PC-3 (cell line): ENCODE results near the gene CLMP.

ENCODE experiments used
- EZH2 ChIP-seq: fragments of 300-600 bp; sonication (generic); IDR thresholded peaks from one replicate; pipeline ENCODE4 v1.6.1; 2017; ENCODE audit warnings: antibody characterized with exemption, mild to moderate bottlenecking, low read length; ENCODE audit not compliant: unreplicated experiment
- EZH2phosphoT487 ChIP-seq: fragments of 300-600 bp; sonication (generic); IDR thresholded peaks from 2 replicates; pipeline ENCODE4 v1.6.1; 2018; ENCODE audit warnings: mild to moderate bottlenecking, antibody characterized with exemption, low read length, borderline replicate concordance
- TF ChIP-seq, protein P1 (sequence below): fragments of 300-600 bp; sonication (generic); conservative IDR thresholded peaks from 2 replicates; pipeline ENCODE4 v1.5.1; 2017; ENCODE audit warnings: antibody characterized with exemption, low read depth, mild to moderate bottlenecking, low read length

DNA sequence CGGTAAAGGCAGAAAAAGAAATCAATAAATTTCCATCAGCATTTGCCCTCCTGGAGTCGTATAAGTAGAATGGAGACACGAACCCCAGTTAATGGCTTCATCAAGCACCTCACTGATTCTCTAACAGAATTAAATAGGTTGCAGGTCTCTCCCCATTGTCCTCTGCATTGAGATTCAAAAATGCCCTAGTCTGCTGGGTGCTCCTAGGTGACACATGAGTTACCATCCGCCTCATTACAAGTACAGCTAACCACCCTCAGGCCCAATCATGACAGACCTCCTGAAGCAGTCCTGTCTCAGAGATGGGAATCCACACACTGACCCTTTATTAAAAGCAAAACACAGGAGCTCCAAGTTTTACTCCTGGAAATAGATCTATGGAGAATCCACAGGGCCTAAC, 164.5 kb downstream of the CLMP start:
- TF ChIP-seq, protein P1, sequence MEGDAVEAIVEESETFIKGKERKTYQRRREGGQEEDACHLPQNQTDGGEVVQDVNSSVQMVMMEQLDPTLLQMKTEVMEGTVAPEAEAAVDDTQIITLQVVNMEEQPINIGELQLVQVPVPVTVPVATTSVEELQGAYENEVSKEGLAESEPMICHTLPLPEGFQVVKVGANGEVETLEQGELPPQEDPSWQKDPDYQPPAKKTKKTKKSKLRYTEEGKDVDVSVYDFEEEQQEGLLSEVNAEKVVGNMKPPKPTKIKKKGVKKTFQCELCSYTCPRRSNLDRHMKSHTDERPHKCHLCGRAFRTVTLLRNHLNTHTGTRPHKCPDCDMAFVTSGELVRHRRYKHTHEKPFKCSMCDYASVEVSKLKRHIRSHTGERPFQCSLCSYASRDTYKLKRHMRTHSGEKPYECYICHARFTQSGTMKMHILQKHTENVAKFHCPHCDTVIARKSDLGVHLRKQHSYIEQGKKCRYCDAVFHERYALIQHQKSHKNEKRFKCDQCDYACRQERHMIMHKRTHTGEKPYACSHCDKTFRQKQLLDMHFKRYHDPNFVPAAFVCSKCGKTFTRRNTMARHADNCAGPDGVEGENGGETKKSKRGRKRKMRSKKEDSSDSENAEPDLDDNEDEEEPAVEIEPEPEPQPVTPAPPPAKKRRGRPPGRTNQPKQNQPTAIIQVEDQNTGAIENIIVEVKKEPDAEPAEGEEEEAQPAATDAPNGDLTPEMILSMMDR = no peak
- no peak for TF ChIP-seq EZH2
- no peak for TF ChIP-seq EZH2phosphoT487
